ENCODE results near the gene SH3GLB1. TPM values are rescaled to one million over a fixed set of nuclear protein-coding genes. Genes with fewer than 3 reads are reported as not detected.
"Not testable (repeated sequence)": the region's sequence is repeated elsewhere in the genome, so short reads cannot be mapped to it uniquely, and the experiment has no call there.

The SH3GLB1 gene
- total RNA-seq (2021) (43.4 and 45.9 TPM in 2 replicates), Bru-seq, nascent RNA (percentile 84 among the genes with signal in this experiment), BruChase-seq, experiment 1, labeled RNA remaining after a 2-hour chase (percentile 82 among the genes with signal in this experiment), BruChase-seq, experiment 2, labeled RNA remaining after a 6-hour chase (percentile 86 among the genes with signal in this experiment)
- long read RNA-seq, full-length matches to known transcripts: 61 of 70 reads
- long read RNA-seq, partial matches to known transcripts: 3 of 70 reads
- long read RNA-seq, other reads (novel, unspliced or antisense): 6 of 70 reads

DNA sequence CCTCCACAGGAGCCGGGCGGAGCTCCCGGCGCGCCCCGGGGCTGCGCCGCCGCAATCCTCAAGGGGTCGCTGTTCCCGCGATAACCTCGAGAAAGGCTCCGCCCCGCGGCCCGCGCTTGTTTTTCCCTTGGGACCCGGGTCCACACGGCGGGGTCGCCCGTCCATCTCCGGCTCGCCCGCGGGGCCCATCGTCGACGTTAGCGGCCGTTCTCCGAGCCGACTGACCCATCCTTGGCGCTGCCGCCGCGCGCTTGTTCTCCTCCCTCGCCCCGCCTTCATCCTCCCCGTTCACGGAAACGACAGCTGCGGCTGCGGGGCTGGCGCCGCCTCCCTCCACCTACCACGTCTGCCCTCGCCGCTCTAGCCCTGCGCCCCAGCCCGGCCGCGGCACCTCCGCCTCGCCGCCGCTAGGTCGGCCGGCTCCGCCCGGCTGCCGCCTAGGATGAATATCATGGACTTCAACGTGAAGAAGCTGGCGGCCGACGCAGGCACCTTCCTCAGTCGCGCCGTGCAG lies at the start of gene SH3GLB1:
TSS of gene SH3GLB1 (plus strand) at position 119 of the 514 bp plus-strand sequence. CDS start at position 443, 324 bp downstream.
- H3K27me3 ChIP-seq (replicated peaks; ENCODE audit: insufficient read depth, low read depth, low read length, poor library complexity): no peaks in the 10 kb centered on the region
- H3K36me3 ChIP-seq (ENCODE audit: insufficient read depth, low read length, poor library complexity, severe bottlenecking): no peaks in the 10 kb centered on the region
- POLR2A ChIA-PET (ENCODE audit: low non-redundant PET): no interaction called here
- CTCF ChIA-PET: interaction anchor here (0.5 to 2.0 kb wide), 19 partner anchors 9 to 514 kb away, joined by 3 to 9 read pairs (median 4); no protein-coding TSS in a partner anchor
- BruUV-seq (replicated peaks): no TSS peak
- peak within 1 kb of the TSS; percentile 98 for H3K4me3 ChIP-seq (ENCODE audit: low read depth, low read length, poor library complexity, severe bottlenecking)
- no peaks in the 10 kb centered on the region for H3K9me3 ChIP-seq (ENCODE audit: low read depth, low read length, poor library complexity, severe bottlenecking)
- peak within 1 kb of the TSS; percentile 86 for H3K27ac ChIP-seq (ENCODE audit: low read depth, low read length, poor library complexity, severe bottlenecking)
- intact Hi-C loops (cut with micrococcal nuclease; ENCODE audit: unreplicated experiment): loop anchor here (2.0 to 10.0 kb wide), 3 partner anchors 38 to 380 kb away; no protein-coding TSS in a partner anchor
- DNase-seq (ENCODE audit: low spot score): peak; percentile 89
- H3K4me1 ChIP-seq (ENCODE audit: insufficient read depth, low read length, poor library complexity, severe bottlenecking): peaks cover 14% of the 10 kb centered on the region
- TF ChIP-seq EZH2 (IDR thresholded peaks at IDR 0.05; ENCODE audit: borderline replicate concordance, low read depth, low read length, poor library complexity, severe bottlenecking): no peak
- TF ChIP-seq, protein P1, sequence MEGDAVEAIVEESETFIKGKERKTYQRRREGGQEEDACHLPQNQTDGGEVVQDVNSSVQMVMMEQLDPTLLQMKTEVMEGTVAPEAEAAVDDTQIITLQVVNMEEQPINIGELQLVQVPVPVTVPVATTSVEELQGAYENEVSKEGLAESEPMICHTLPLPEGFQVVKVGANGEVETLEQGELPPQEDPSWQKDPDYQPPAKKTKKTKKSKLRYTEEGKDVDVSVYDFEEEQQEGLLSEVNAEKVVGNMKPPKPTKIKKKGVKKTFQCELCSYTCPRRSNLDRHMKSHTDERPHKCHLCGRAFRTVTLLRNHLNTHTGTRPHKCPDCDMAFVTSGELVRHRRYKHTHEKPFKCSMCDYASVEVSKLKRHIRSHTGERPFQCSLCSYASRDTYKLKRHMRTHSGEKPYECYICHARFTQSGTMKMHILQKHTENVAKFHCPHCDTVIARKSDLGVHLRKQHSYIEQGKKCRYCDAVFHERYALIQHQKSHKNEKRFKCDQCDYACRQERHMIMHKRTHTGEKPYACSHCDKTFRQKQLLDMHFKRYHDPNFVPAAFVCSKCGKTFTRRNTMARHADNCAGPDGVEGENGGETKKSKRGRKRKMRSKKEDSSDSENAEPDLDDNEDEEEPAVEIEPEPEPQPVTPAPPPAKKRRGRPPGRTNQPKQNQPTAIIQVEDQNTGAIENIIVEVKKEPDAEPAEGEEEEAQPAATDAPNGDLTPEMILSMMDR (conservative IDR thresholded peaks at IDR 0.05; ENCODE audit: low read depth, low read length): peak; percentile 95

- H3K4me3 ChIP-seq (ENCODE audit: low read depth, low read length, poor library complexity, severe bottlenecking); H3K27ac ChIP-seq (ENCODE audit: low read depth, low read length, poor library complexity, severe bottlenecking); intact Hi-C loops (cut with micrococcal nuclease; ENCODE audit: unreplicated experiment); H3K36me3 ChIP-seq (ENCODE audit: insufficient read depth, low read length, poor library complexity, severe bottlenecking); POLR2A ChIA-PET (ENCODE audit: low non-redundant PET); H3K27me3 ChIP-seq (replicated peaks; ENCODE audit: insufficient read depth, low read depth, low read length, poor library complexity); BruUV-seq (replicated peaks); DNase-seq (ENCODE audit: low spot score); H3K4me1 ChIP-seq (ENCODE audit: insufficient read depth, low read length, poor library complexity, severe bottlenecking); CTCF ChIA-PET; H3K9me3 ChIP-seq (ENCODE audit: low read depth, low read length, poor library complexity, severe bottlenecking): not testable (repeated sequence)
Observed at GRCh38 chr1:86658381-86658780, 46.0 kb upstream of the SH3GLB1 start.

- H3K4me3 ChIP-seq (ENCODE audit: low read depth, low read length, poor library complexity, severe bottlenecking): no peak overlapping the region
- CTCF ChIA-PET: no interaction called here
- DNase-seq (ENCODE audit: low spot score): no peak
- H3K9me3 ChIP-seq (ENCODE audit: low read depth, low read length, poor library complexity, severe bottlenecking): no peaks in the 10 kb centered on the region
- no peaks in the 10 kb centered on the region for H3K27me3 ChIP-seq (replicated peaks; ENCODE audit: insufficient read depth, low read depth, low read length, poor library complexity)
- TF ChIP-seq EZH2 (IDR thresholded peaks at IDR 0.05; ENCODE audit: borderline replicate concordance, low read depth, low read length, poor library complexity, severe bottlenecking): no peak
- TF ChIP-seq, protein P1 (conservative IDR thresholded peaks at IDR 0.05; ENCODE audit: low read depth, low read length): no peak
- intact Hi-C loops (cut with micrococcal nuclease; ENCODE audit: unreplicated experiment): no loop called here
- no TSS peak for BruUV-seq (replicated peaks)
- H3K4me1 ChIP-seq (ENCODE audit: insufficient read depth, low read length, poor library complexity, severe bottlenecking): no peaks in the 10 kb centered on the region
- no peak overlapping the region for H3K27ac ChIP-seq (ENCODE audit: low read depth, low read length, poor library complexity, severe bottlenecking)
- H3K36me3 ChIP-seq (ENCODE audit: insufficient read depth, low read length, poor library complexity, severe bottlenecking): no peaks in the 10 kb centered on the region
- POLR2A ChIA-PET (ENCODE audit: low non-redundant PET): no interaction called here
Observed at GRCh38 chr1:86666368-86666767, 38.0 kb upstream of the SH3GLB1 start.
